GM10266 (cell line): Measurements from ENCODE around the gene CCDC14.

ENCODE experiments used
- DNase-seq: peaks from one replicate; pipeline ENCODE4 v3.0.0; 2012; ENCODE audit errors: extremely low spot score
- TF ChIP-seq, protein P1 (sequence below): IDR thresholded peaks from 2 replicates; pipeline ENCODE4 v1.5.1; 2012; ENCODE audit warnings: mild to moderate bottlenecking, low read depth; ENCODE audit not compliant: control insufficient read depth, insufficient read depth; ENCODE audit errors: missing control alignments

The CCDC14 gene

DNA sequence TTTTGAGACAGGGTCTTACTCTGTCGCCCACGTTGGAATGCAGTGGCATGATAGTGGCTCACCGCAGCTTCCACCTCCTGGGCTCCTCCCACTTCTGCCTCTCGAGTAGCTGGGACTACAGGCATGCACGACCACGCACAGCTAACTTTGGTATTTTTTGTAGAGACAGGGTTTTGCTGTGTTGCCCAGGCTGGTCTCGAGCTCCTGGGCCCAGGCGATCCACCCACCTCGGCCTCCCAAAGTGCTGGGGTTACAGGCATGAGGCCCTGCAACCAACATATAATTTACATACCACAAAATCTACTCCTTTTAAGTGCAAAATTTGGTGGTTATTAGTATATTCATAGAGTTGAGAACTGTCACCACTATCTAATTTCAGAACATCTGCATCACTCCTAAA is 31.7 kb downstream of the CCDC14 start:
- no peak for DNase-seq
- TF ChIP-seq, protein P1, sequence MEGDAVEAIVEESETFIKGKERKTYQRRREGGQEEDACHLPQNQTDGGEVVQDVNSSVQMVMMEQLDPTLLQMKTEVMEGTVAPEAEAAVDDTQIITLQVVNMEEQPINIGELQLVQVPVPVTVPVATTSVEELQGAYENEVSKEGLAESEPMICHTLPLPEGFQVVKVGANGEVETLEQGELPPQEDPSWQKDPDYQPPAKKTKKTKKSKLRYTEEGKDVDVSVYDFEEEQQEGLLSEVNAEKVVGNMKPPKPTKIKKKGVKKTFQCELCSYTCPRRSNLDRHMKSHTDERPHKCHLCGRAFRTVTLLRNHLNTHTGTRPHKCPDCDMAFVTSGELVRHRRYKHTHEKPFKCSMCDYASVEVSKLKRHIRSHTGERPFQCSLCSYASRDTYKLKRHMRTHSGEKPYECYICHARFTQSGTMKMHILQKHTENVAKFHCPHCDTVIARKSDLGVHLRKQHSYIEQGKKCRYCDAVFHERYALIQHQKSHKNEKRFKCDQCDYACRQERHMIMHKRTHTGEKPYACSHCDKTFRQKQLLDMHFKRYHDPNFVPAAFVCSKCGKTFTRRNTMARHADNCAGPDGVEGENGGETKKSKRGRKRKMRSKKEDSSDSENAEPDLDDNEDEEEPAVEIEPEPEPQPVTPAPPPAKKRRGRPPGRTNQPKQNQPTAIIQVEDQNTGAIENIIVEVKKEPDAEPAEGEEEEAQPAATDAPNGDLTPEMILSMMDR: no peak

DNA sequence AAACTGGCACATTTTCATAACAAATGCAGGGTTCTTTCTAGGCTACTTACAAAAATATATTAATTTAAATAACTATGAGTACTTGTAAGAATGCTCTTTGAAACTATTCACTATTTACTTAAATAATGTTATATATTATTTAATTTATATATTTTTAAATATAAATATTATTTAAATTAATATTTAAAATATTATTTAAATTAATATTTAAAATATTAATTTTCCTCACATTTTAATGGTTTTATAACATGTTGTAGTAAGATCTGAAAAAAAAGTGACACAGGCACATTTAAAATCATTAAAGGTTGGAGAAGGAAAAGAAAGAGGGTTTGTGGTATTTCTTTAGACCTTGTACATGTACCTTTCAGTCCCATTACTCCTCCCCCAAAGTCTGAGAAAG is 34.6 kb downstream of the CCDC14 start:
- no peak for DNase-seq
- TF ChIP-seq, protein P1: no peak

DNA sequence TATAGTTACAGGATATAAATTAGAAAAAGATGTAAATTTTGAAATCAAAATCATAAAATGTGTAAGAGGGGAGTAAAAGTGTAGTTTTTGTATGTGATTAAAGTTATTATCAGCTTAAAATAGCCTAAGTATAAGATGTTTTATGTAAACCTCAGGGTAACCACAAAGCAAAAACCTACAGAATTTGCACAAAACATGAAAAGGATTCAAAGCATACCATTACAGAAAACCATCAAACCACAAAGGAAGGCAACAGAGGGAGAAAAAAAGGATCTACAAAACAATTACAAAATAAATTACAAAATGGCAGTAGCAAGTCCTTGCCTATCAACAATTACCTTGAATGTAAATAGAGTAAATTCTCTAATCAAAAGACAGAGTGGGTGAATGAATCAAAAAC is 40.2 kb downstream of the CCDC14 start:
- DNase-seq: no peak
- TF ChIP-seq, protein P1: no peak

DNA sequence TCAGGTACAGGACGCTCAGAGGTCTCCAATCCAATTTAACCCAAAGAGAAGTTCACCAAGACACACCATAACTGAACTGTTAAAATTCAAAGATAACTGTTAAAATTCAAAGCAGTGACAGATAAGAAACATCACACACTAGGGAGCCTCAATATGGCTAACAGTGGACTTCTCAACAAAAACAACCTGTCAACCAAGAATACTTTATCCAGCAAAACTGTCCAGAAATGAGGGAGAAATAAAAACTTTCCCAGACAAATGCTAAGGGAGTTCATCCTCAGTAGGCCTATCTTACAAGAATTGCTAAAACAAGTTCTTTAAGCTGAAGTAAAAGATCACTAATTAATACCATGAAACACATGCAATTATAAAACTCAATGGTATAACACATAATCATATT is 40.6 kb downstream of the CCDC14 start:
- TF ChIP-seq, protein P1: no peak

DNA sequence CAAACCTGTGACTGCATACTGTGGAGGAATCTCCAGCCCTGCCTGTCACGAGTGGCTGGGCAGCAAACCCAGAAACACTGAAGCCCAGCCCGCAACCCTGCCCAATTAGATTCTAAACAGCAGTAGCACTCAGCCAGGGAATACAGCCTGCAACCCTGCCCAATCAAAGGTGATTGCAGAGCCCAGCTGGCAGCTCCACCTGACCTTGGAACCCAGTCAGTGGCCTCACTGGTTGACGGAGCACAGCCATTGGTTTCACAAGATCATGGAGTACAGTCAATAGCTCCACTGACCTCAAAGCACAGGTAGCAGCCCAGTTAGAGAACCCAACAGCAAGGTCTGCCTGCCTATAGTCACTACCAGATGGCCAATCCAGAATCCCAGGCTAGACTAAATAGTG is 41.7 kb downstream of the CCDC14 start:
- TF ChIP-seq, protein P1: no peak
- DNase-seq: no peak

More for the DNA sequence above, 40.6 kb downstream of the CCDC14 start:
- no peak for DNase-seq

DNA sequence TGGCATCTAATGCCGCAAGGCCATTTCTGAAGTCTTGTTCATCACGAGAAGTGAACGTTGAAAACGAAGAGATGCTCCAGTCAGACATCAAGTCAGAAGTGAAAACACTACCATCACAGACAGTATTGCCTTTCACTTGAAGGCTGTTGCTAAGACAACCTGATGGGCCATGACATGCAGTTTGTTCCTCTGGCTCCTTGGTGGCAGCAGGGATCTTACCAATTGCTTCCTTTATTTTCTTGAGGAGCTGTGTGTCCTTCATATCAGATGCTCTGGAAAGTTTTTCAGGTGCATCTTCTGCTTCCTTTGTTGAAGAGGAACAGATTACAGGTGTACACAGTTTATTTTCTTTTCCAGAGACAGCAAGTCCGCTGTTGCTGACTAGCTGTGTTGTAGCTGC is 46.2 kb downstream of the CCDC14 start:
- TF ChIP-seq, protein P1: no peak
- no peak for DNase-seq

DNA sequence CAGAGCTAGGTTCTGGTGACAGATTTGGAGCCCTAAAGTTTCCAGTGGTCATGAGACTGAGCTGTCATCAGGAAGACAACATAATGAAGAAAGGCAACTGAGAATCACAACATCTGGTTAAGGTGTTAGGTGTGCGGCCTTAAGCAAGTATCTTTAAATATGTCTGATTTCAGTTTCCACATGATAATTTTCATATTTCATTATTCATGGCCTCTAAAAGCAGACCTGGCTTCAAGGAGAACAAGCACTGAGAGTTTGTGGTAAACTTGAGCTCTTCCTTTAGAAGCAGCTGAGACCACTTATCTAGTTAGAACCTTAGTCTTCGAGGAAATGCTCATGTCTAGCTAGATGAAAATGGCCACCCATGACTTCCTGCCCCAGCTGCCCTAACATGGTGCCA is 51.2 kb downstream of the CCDC14 start:
- TF ChIP-seq, protein P1: no peak
- DNase-seq: no peak
